Parathyroid adenoma (tissue), 2 donors: ENCODE measurements around the gene CA11.
A peak's percentile ranks its signal among the peaks of the same experiment; 100 is the strongest.

Experiments used
- H2AFZ ChIP-seq: fragments of 300-600 bp; sonication (generic); one replicate; pipeline ENCODE4 v1.7.0; 2017; ENCODE audit warnings: antibody characterized with exemption, mild to moderate bottlenecking
- H3K27ac ChIP-seq: fragments of 300-600 bp; sonication (generic); one replicate; pipeline ENCODE4 v1.7.0; 2017
- H3K27me3 ChIP-seq: fragments of 300-600 bp; sonication (generic); one replicate; pipeline ENCODE4 v1.7.0; 2017; ENCODE audit warnings: low read length; ENCODE audit not compliant: control insufficient read depth, insufficient read depth
- H3K36me3 ChIP-seq: fragments of 300-600 bp; sonication (generic); one replicate; pipeline ENCODE4 v1.7.0; 2017; ENCODE audit warnings: low read length; ENCODE audit not compliant: control insufficient read depth, insufficient read depth
- H3K4me1 ChIP-seq: fragments of 300-600 bp; sonication (generic); one replicate; pipeline ENCODE4 v1.7.0; 2017; ENCODE audit warnings: control low read depth
- H3K4me2 ChIP-seq: fragments of 300-600 bp; sonication (generic); one replicate; pipeline ENCODE4 v1.7.0; 2017; ENCODE audit warnings: low read length
- H3K4me3 ChIP-seq: fragments of 300-600 bp; sonication (generic); one replicate; pipeline ENCODE4 v1.7.0; 2017; ENCODE audit warnings: low read depth, low read length
- H3K79me2 ChIP-seq: fragments of 300-600 bp; sonication (generic); one replicate; pipeline ENCODE4 v1.7.0; 2017; ENCODE audit warnings: control low read depth
- H3K9ac ChIP-seq: fragments of 300-600 bp; sonication (generic); one replicate; pipeline ENCODE4 v1.7.0; 2017; ENCODE audit warnings: mild to moderate bottlenecking
- H3K9me3 ChIP-seq: fragments of 300-600 bp; sonication (generic); one replicate; pipeline ENCODE4 v1.7.0; 2017; ENCODE audit warnings: low read length; ENCODE audit not compliant: control insufficient read depth
- CTCF ChIP-seq: fragments of 300-600 bp; sonication (generic); IDR thresholded peaks from one replicate; pipeline ENCODE4 v1.7.0; 2017; ENCODE audit warnings: antibody characterized with exemption, mild to moderate bottlenecking
- donor health status: primary hyperparathyroidism.

Gene CA11

GRCh38 chr19:48618278-48618915 is 27.6 kb downstream of the CA11 start:
- peaks cover 19% of the 10 kb centered on the region for H3K4me1 ChIP-seq
- H3K79me2 ChIP-seq, result peaks cover 4% of the 10 kb centered on the region

DNA sequence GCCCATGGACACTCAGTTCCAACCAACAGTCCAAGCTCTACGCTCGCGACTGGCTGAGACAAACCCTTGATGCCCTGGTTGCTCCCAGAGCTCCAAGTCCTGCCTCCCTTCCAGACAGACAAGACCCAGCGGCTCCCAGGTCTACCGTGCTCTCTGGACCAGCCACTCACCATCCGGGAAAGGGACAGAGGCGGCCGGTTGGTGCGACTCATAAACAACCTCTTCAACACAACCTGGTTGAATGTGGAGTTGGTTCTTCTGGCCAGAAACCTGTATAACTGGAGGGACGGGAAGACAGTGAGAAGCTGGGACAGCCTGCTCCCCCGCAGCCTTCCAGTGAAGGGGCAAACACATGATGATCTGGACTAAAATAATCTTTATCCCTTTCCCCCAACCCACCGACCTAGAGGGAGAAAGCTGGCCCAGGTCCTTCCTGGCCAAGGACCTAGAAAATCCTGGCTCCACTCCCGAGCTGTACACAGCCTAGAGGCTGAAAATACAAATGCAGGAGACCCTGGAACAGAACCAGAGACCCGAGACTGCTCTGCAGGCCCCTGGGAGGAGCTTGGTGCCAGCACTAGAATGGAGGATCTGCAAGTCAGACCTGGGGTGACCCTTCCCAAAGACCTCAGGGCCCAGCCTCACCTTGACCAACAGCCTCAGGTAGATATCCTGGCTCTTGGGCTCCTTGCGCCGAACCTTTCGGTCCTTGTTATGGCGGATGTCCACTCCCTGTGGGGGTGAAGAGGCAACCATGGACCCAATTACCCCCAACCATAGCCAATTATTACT is 28.6 kb downstream of the CA11 start:
- Histone ChIP-seq H3K27me3 (no peaks in the 10 kb centered on the region), H3K4me1 (peaks cover 16% of the 10 kb centered on the region)

More at GRCh38 chr19:48618278-48618915, 27.6 kb downstream of the CA11 start:
- Histone ChIP-seq H2AFZ (peak overlapping the region; percentile 69), H3K27ac (peak overlapping the region; percentile 60), H3K36me3 (no peaks in the 10 kb centered on the region), H3K9me3 (no peaks in the 10 kb centered on the region), H3K9ac (peak overlapping the region; percentile 96), H3K4me2 (peak overlapping the region; percentile 79), H3K27me3 (no peaks in the 10 kb centered on the region), H3K4me3 (peak overlapping the region; percentile 92)
- TF ChIP-seq CTCF, result no peak

DNA sequence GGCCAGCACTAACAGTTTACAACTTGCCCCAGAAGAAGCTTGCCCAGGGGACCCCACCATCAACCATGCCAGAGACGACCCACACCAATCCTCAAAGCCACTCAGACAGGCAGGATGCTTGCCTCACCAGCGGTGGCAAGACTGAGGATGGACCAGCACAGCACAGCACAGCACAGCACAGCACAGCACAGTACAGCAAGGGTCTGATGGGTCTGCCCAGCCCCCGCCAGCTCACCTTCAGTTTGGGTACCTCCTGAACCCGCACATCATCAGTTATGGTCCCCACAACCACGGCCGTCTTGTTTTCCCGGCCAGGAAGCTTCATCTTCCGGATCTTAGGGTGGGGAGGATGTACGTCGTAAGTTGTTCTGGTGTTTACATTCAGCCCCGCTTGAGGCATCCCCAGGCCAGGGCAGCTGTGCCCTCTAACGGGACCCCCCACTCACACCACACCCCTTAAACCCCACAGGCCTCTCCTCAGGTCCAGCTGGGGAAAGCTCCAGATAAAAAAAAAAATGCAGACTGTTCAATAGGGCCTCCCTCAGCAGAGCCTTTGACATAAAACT is 29.4 kb downstream of the CA11 start:
- H3K4me3 ChIP-seq, result no peak overlapping the region
- H2AFZ ChIP-seq, result no peak overlapping the region
- no peak for TF ChIP-seq CTCF
- H3K4me1 ChIP-seq, result peaks cover 16% of the 10 kb centered on the region
- no peak overlapping the region for H3K9ac ChIP-seq
- H3K79me2 ChIP-seq, result peaks cover 4% of the 10 kb centered on the region
- H3K27me3 ChIP-seq, result no peaks in the 10 kb centered on the region
- H3K36me3 ChIP-seq, result no peaks in the 10 kb centered on the region
- H3K4me2 ChIP-seq, result no peak overlapping the region
- H3K27ac ChIP-seq, result peak overlapping the region; percentile 22
- no peaks in the 10 kb centered on the region for H3K9me3 ChIP-seq

More for the DNA sequence above, 28.6 kb downstream of the CA11 start:
- Histone ChIP-seq H3K4me3 (peak overlapping the region; percentile 92), H3K79me2 (peaks cover 4% of the 10 kb centered on the region), H3K4me2 (peak overlapping the region; percentile 79), H3K36me3 (no peaks in the 10 kb centered on the region), H3K9me3 (no peaks in the 10 kb centered on the region), H3K27ac (peak overlapping the region; percentile 22), H3K9ac (no peak overlapping the region), H2AFZ (no peak overlapping the region)
- TF ChIP-seq CTCF, result no peak

DNA sequence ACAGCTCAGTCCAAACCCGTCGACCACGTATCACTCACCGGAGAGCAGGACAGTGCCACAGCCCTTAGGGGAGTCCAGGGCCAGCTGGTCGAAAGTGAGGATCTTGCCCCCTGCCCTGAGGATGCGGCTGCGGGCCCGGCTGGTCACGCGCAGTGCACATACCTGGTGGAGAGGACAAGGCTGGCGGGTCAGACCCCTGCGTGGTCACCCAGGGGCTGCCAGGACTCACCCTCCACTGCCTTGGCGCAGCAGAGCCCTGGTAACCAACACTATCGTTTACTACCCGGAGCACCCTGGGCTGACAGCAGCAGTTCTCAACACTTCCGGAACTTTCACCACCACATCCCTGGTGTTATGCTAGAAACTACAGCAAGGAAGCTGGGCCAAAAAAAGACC is 29.9 kb downstream of the CA11 start:
- Histone ChIP-seq H3K27ac (no peak overlapping the region), H3K4me3 (no peak overlapping the region), H3K27me3 (no peaks in the 10 kb centered on the region), H3K9me3 (no peaks in the 10 kb centered on the region), H3K4me1 (peaks cover 16% of the 10 kb centered on the region), H3K4me2 (no peak overlapping the region), H3K36me3 (no peaks in the 10 kb centered on the region), H3K9ac (no peak overlapping the region), H3K79me2 (peaks cover 4% of the 10 kb centered on the region), H2AFZ (no peak overlapping the region)
- TF ChIP-seq CTCF, result no peak
